Measurements from ENCODE around the gene CD44.
A peak's percentile ranks its signal among the peaks of the same experiment; 100 is the strongest.

CD44 gene

GRCh38 chr11:35160902-35161597 is 22.1 kb downstream of the CD44 start:
- DNase-seq, result no peak

- no peak for DNase-seq
Observed at GRCh38 chr11:35162745-35163144, 23.8 kb downstream of the CD44 start.

DNA sequence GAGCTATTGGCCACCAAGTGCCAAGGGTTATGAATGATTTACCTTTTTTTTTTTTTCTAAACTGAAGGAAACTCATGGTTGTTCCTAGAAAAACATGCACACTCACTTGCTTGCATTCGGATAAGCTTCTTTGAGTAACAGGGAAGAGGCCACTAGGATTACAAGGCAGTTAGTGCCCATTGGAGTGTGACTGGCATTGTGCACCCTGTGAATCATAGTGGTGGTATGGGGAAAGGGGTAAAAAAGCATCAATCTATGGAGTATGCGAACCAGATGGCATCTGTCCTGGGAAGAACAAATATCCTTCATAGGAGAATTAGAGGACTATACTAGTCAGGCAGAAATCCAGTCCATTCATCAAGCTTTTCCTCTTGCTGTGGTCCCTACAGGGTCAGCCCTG is 24.2 kb downstream of the CD44 start:
- DNase-seq, result no peak

DNA sequence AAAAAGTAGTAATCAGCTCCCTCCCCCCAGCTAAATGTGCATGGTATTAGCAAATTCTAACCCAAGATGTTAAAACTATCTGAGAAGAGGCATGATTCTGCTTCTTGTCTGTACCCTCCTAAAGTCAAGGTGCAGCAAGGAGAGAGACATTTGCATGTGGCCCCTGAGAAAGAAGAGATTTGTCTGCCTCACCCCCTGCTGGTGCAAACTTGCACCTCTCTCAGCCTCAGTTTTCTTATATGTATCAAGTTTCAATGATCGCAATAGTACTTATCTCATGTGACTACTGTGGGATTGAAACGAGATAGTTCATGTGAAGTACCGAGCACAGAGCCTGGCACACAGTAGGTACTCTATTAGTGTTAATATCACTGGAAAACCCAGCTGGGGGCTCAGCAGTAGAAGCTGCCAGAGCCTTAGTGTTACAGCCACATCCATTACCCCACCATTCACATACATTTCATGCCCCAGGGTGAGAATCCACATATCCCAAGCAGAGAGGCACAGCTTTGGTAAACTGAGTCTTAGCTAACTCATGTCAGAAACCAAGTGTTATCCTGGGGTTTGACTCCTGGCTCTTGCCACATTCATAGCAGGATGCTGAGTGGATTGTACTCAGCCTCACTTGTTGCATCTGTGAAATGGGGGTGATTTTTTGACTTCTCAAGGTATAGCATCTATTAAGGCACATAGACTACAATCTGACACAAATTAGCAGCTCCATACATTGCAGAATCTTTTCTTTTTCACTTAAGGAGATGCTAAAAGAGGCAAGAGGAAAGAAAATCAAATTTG is 24.9 kb downstream of the CD44 start:
- peak; percentile 28 for DNase-seq

- no peak for DNase-seq
Observed at GRCh38 chr11:35165030-35165422, 26.1 kb downstream of the CD44 start.

- DNase-seq, result peak; percentile 72
Observed at GRCh38 chr11:35165423-35166368, 26.7 kb downstream of the CD44 start.

- DNase-seq, result no peak
Observed at GRCh38 chr11:35166369-35167360, 27.7 kb downstream of the CD44 start.

DNA sequence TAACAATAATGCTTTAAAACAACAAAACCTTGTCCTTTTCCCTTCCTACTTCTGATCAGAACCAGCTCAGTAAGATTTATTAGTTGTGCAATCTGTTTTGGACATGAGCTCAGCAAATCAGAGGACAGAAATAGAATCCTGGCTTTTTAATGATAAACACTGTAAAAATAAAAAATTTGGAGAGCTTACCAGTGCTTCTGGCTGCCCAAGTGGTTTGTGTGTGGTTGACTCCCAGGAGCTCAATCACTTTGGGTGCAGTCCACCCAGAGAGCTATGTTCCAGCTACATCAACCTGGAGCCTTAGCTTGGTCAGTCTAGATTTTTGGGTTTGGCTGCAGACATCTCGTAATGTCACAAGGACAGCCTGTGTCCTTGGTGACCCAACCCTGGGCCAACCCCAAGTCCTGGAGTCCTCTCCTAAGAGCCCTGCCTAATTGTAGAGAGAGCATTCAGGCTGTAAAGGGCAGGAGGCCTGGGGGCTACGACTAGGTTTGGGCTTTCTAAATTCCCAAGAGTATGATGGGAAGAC is 28.5 kb downstream of the CD44 start:
- no peak for DNase-seq

- DNase-seq, result no peak
Observed at GRCh38 chr11:35168671-35169070, 29.7 kb downstream of the CD44 start.

- DNase-seq, result no peak
Observed at GRCh38 chr11:35169112-35169511, 30.1 kb downstream of the CD44 start.

DNA sequence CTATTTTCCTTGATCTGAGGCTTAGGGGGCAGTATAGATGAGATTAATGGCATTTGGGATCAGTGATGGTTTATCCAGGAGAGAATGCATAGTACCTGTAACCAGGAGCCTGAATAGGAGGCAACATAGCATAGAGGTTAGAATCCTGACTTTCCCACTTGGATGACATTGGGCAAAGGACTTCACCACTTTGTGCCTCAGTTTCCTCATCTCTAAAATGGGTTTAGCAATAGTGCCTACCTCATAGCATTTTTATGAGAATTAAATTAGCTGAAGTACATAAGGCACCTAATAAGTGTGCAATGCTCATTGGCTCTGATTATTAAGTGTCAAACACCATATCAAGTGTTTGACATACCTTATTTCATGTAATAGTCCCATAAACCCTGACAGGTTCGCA is 30.8 kb downstream of the CD44 start:
- DNase-seq, result no peak

- no peak for DNase-seq
Observed at GRCh38 chr11:35170503-35170902, 31.5 kb downstream of the CD44 start.

DNA sequence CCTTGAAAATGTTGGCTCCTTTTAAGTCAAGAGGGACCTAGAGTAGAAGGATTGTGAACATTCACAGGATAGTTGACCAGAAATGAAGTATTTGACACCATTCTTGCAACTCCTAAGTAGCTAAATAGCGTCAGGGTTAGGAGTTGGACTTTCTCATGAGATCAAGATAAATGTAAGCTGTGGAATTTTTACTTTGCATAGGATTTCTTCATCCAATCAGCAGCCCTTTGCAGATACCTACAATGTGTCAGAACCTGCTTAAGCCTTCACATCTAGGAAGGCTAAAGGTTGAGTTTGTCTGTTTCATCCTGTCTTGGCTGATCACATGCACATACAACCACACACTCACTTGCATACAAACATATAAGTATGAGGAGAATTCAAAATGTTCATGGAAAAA is 32.3 kb downstream of the CD44 start:
- no peak for DNase-seq

DNA sequence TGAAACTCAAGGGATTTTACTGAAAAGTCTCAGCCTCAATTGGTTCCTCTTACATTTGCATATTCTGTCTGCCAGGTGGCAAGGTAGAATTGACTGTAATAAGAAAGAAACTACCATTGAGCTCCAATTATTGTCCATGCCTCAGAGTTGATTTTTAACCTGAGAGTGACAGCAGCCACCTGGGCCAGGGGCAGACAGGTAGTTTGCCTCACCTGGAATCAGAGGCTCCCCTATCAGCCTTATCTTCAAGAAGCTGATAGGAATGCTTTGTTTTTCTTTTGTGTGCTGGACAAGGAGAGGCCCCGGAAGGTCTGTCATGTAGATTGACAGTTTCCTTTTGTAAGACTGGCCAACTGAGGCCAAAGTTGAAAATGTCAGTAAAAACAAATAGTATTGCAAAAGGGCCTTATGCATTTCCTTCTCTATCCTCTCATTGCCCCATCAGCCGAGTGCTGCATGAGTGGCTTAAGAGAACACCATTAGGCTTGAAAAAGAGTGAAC is 34.1 kb downstream of the CD44 start:
- no peak for DNase-seq

DNA sequence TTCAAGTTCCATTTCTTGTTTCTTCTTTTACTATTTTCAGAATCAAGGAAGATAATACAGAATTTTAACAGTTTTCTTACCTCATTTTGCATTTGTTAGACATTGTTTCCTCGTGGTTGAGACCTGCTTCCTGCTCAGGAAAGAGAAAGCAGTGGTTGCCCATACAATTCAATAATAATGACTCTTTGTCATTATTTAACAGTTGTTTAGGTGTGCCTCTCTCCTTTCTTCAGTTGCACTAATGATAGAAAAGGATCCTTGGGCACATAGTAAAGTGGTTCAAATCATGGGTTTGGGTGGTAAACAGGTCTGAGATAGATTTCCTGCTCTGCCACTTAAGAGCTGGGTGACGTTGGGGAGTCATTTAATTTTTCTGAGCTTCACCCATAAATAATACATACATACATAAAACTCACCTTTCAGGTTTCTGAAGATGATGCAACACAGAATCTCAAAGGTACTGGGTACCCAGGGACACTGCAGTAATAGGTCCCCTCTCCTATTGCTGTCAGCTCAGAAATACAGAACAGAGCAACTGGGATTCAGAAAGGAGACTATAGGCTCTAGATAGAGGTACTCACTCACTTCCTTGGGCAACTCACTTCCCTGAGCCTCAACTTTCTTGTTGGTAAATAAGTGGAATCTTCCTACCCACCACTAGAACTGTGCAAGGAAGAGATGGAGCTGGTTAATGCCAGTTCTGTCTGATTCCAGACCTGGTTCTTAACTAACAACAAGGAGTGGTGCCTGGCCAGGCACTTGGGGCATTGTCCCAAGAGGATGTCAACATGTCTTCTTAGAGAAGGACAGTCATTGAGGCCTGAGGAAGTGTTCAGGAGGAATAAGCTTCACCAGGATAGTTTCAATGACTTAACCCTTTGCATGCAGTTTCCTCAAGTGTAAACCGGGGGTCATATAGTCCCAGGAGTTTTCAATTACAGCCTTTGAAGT is 34.9 kb downstream of the CD44 start:
- no peak for DNase-seq

GRCh38 chr11:35174666-35175065 is 35.7 kb downstream of the CD44 start:
- no peak for DNase-seq

- no peak for DNase-seq
Observed at GRCh38 chr11:35177370-35177769, 38.4 kb downstream of the CD44 start.

- DNase-seq, result no peak
Observed at GRCh38 chr11:35178067-35178805, 39.3 kb downstream of the CD44 start.

DNA sequence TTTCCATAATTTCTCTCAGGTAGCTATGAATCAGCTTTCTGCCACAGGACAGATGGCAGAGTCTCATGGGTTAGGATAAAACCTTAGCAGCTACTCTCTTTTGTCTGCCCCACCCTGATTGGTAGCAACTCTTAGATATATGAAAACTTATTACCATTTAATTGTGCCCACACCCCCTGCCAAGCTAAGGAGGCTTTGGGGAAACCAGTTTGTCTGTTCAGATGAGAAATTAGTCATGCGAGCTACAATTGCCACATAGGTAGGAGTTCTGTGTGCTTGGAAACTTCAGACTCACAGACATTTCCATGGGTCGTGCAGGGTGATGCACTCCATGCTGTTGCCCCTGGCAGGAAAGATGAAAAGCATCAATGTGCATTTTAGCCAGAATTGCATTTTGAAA is 39.9 kb downstream of the CD44 start:
- DNase-seq, result peak; percentile 39

Measured in activated naive CD4-positive, alpha-beta T cell treated with anti-CD3 and anti-CD28 coated beads, Interleukin-2, amount 50 U/mL, for 16 hours (primary cell).